SK-N-SH (cell line): ENCODE data around the gene KRT14. TPM values are rescaled to one million over a fixed set of nuclear protein-coding genes. Genes with fewer than 3 reads are reported as not detected.

Source experiments
- CTCF ChIA-PET: fragments of 300-600, 350-600 bp; formaldehyde crosslinking; extraction: SDS; loops from one replicate; lab custom pipeline; 2021; lab: Yijun Ruan, JAX
- POLR2A ChIA-PET: fragments of 350-600 bp; sonication (Branson Sonifier 250); formaldehyde crosslinking; extraction: SDS; loops from one replicate; lab custom pipeline; 2020; ENCODE audit warnings: antibody characterized with exemption, inconsistent platforms; lab: Yijun Ruan, JAX
- DNase-seq: peaks from one replicate; pipeline ENCODE4 v3.0.0; 2012
- H2AFZ ChIP-seq: fragments of 200-600 bp; sonication (generic); 2 replicates; pipeline ENCODE4 v1.8.1; 2016; ENCODE audit warnings: antibody characterized with exemption, mild to moderate bottlenecking, low read depth
- H3F3A ChIP-seq: fragments of 200-600 bp; sonication (generic); replicated peaks from 2 replicates; pipeline ENCODE3; 2016; ENCODE audit warnings: antibody characterized with exemption, mild to moderate bottlenecking; ENCODE audit not compliant: insufficient read depth
- H3K27ac ChIP-seq, 2 experiments: fragments of 200-500 bp in 1 of 2; fragments of 200-600 bp in 1 of 2; sonication (Bioruptor generic) in 1 of 2; sonication (generic), shearing (Covaris generic) in 1 of 2; 2 replicates each; pipeline versions ENCODE4 v1.5.1 to v1.6.1; 2014 to 2016; ENCODE audit warnings: low read depth in 2 of 2, inconsistent platforms in 1 of 2, low read length in 1 of 2, mild to moderate bottlenecking in 1 of 2, mixed read lengths in 1 of 2
- H3K27me3 ChIP-seq: fragments of 200-600 bp; sonication (generic), shearing (Covaris generic); 2 replicates; pipeline ENCODE4 v1.6.1; 2016; ENCODE audit warnings: mixed run types; ENCODE audit not compliant: insufficient read depth
- H3K36me3 ChIP-seq, 2 experiments: fragments of 200-500 bp in 1 of 2; fragments of 200-600 bp in 1 of 2; sonication (Bioruptor generic) in 1 of 2; sonication (generic) in 1 of 2; replicated peaks in 1 of 2; 2 replicates each; pipeline versions ENCODE3 to v1.5.1; 2014 to 2016; ENCODE audit warnings: low read length in 1 of 2, mild to moderate bottlenecking in 1 of 2; ENCODE audit not compliant: insufficient read depth in 2 of 2, control insufficient read depth in 1 of 2
- H3K4me1 ChIP-seq, 2 experiments: fragments of 200-500 bp in 1 of 2; fragments of 200-600 bp in 1 of 2; sonication (Bioruptor generic) in 1 of 2; sonication (generic), shearing (Covaris generic) in 1 of 2; 2 replicates each; pipeline versions ENCODE4 v1.5.1 to v1.6.1; 2014 to 2016; ENCODE audit warnings: low read depth in 1 of 2, low read length in 1 of 2, mixed run types in 1 of 2; ENCODE audit not compliant: insufficient read depth in 2 of 2, control insufficient read depth in 1 of 2
- H3K4me2 ChIP-seq: fragments of 200-600 bp; sonication (generic), shearing (Covaris generic); 2 replicates; pipeline ENCODE4 v1.6.1; 2017; ENCODE audit warnings: mixed run types
- H3K4me3 ChIP-seq, 2 experiments: fragments of 200-500 bp in 1 of 2; fragments of 200-600 bp in 1 of 2; sonication (Bioruptor generic) in 1 of 2; sonication (generic), shearing (Covaris generic) in 1 of 2; 2 replicates each; pipeline versions ENCODE4 v1.5.1 to v1.8.1; 2014 to 2016; ENCODE audit warnings: low read depth in 2 of 2, inconsistent platforms in 1 of 2, low read length in 1 of 2, mild to moderate bottlenecking in 1 of 2, mixed read lengths in 1 of 2, moderate library complexity in 1 of 2
- H3K79me2 ChIP-seq: fragments of 200-600 bp; sonication (generic); 2 replicates; pipeline ENCODE4 v1.8.1; 2017; ENCODE audit warnings: mild to moderate bottlenecking; ENCODE audit not compliant: insufficient read depth
- H3K9ac ChIP-seq: fragments of 200-600 bp; sonication (generic); 2 replicates; pipeline ENCODE4 v1.6.1; 2017; ENCODE audit warnings: mixed run types
- H3K9me2 ChIP-seq: fragments of 200-600 bp; sonication (generic); 2 replicates; pipeline ENCODE4 v1.6.1; 2017; ENCODE audit warnings: mixed run types
- H3K9me3 ChIP-seq: fragments of 200-600 bp; sonication (generic); 2 replicates; pipeline ENCODE4 v1.6.1; 2017; ENCODE audit warnings: mixed run types, mild to moderate bottlenecking, moderate library complexity
- H4K20me1 ChIP-seq: fragments of 200-600 bp; sonication (generic); 2 replicates; pipeline ENCODE4 v1.6.1; 2017; ENCODE audit warnings: mild to moderate bottlenecking, mixed run types; ENCODE audit not compliant: insufficient read depth
- EZH2phosphoT487 ChIP-seq: fragments of 200-600 bp; sonication (generic); IDR thresholded peaks from 2 replicates; pipeline ENCODE4 v1.6.1; 2017; ENCODE audit warnings: low read depth, mixed run types, mild to moderate bottlenecking, antibody characterized with exemption, moderate library complexity, borderline replicate concordance
- FOSL2 ChIP-seq: IDR thresholded peaks from 2 replicates; pipeline ENCODE4 v1.4.0; 2012; ENCODE audit warnings: low read depth, mild to moderate bottlenecking, moderate library complexity, borderline replicate concordance
- GATA2 ChIP-seq: sonication (generic); formaldehyde crosslinking; IDR thresholded peaks from 2 replicates; pipeline ENCODE4 v1.5.0; 2020; ENCODE audit warnings: mild to moderate bottlenecking, missing genetic modification reagents
- MEF2A ChIP-seq: IDR thresholded peaks from 2 replicates; pipeline ENCODE4 v1.4.0; 2012; ENCODE audit warnings: low read depth, borderline replicate concordance
- RXRA ChIP-seq: IDR thresholded peaks from 2 replicates; pipeline ENCODE4 v1.4.0; 2012; ENCODE audit warnings: low read depth, mild to moderate bottlenecking, borderline replicate concordance
- SIN3A ChIP-seq: IDR thresholded peaks from 2 replicates; pipeline ENCODE4 v1.6.1; 2012; ENCODE audit warnings: low read depth, mild to moderate bottlenecking, low read length, moderate library complexity, borderline replicate concordance
- SMC3 ChIP-seq: IDR thresholded peaks from 2 replicates; pipeline ENCODE4 v1.6.1; 2012; ENCODE audit warnings: low read depth, low read length, improper control_type of control experiment
- TCF12 ChIP-seq: IDR thresholded peaks from 2 replicates; pipeline ENCODE4 v1.4.0; 2012
- TEAD4 ChIP-seq: IDR thresholded peaks from 2 replicates; pipeline ENCODE4 v1.4.0; 2012; ENCODE audit warnings: mild to moderate bottlenecking, borderline replicate concordance; ENCODE audit not compliant: insufficient read depth
- WGBS: methylation state at CpG from one replicate; pipeline ENCODE4 v1.1.6; 2017; ENCODE audit warnings: low lambda C conversion rate; 5-methylcytosine and 5-hydroxymethylcytosine counted together
- polyA plus RNA-seq, 3 experiments: library from polyadenylated mRNA; depleted of rRNA; stranded (reverse); fragments of >200 nt; gene quantifications; 2 replicates each; pipeline ENCODE4 v1.2.3, GENCODE V29; 2012
- TF ChIP-seq, protein P1 (sequence below): fragments of 200-600 bp; sonication (generic); IDR thresholded peaks from 2 replicates; pipeline ENCODE4 v1.6.1; 2017; ENCODE audit warnings: antibody characterized with exemption, mild to moderate bottlenecking, moderate library complexity
- TF ChIP-seq, protein P2 (sequence below): fragments of 150-350 bp; IDR thresholded peaks from 2 replicates; pipeline ENCODE4 v1.6.1; 2016; ENCODE audit warnings: mild to moderate bottlenecking, low read depth, low read length
- TF ChIP-seq, protein P3 (sequence below): fragments of 150-350 bp; IDR thresholded peaks from 2 replicates; pipeline ENCODE4 v1.6.1; 2017; ENCODE audit warnings: antibody characterized with exemption, low read length, low read depth, borderline replicate concordance
- TF ChIP-seq, protein P4 (sequence below): IDR thresholded peaks from 2 replicates; pipeline ENCODE4 v1.4.0; 2012; ENCODE audit warnings: low read depth, borderline replicate concordance

KRT14 gene
- polyA plus RNA-seq, 1 of the 3 experiments (the other 2 are of a cell fraction) = not detected

DNA sequence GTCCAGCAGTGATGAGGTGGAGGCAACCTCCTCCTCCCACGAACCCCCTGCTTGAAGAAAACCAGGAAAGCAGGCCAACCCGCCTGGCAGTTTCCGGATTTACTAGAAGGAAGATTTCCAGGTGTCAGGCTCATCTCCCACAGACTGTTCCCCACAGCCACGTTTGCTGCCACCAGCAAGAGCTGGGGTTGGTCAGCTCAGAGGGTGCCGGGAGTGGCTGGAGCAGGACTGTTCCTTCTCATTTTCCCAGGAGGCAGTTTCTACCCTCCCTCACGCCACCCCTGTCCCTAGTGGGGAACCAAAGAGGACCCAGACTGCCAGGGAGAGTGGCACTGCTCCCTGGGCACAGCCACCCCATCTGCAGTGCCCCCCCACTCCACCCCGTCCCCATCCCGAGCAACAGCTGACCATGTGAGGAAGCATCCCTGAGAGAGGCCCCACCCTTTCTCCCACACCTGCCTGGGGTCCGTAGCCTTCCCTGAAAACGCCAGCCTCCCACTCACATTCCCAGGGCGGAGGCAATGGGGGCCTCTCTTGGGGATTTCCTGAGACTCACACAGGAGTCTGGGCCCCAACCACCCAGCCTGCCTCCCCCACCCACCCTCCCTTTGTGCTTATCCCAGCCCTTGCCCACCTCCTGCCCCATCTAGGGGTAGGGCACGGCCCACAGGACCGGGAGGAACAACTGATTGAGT lies 31.8 kb upstream of the KRT14 start:
- H4K20me1 ChIP-seq = no peaks in the 10 kb centered on the region

DNA sequence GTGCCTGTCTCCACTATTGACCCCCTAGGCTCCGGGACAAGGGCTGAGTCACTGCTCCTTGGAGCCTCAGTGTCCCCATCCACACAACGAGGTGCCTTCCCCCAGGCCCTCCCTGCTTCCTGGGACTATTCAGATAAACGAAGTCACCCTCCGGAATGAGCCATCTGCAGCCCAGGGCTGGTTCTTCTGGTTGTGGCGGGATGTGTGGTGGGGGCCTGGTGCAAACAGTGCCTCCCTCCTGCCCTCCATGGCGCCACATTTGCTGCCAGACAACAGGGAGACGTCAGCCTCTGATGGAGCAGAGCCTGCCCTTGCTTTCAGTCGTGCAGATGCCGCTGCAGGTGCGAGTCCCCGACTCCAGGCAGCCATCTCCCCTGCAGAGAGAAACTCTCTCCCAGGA lies 31.0 kb upstream of the KRT14 start:
- DNase-seq = no peak
- H3K9me3 ChIP-seq = no peaks in the 10 kb centered on the region
- peaks cover 0 to 15% of the 10 kb centered on the region in 2 experiments; a peak in 1 of 4 replicates for H3K4me1 ChIP-seq
- no peak overlapping the region for H3K9ac ChIP-seq
- H3F3A ChIP-seq = no peaks in the 10 kb centered on the region
- H3K27me3 ChIP-seq = no peaks in the 10 kb centered on the region
- H3K36me3 ChIP-seq = no peaks in the 10 kb centered on the region
- no peak overlapping the region for H3K4me3 ChIP-seq
- CTCF ChIA-PET = interaction anchor here (1.2 to 3.4 kb wide), 3 partner anchors 30 to 69 kb away, joined by 3 to 27 read pairs (median 7); no protein-coding TSS in a partner anchor
- H3K79me2 ChIP-seq = no peaks in the 10 kb centered on the region
- H4K20me1 ChIP-seq = no peaks in the 10 kb centered on the region
- H3K4me2 ChIP-seq = no peak overlapping the region
- POLR2A ChIA-PET = interaction anchor here (1.0 kb wide), 1 partner anchor 661 kb away, joined by 3 read pairs; no protein-coding TSS in a partner anchor
- no peak overlapping the region for H2AFZ ChIP-seq
- H3K27ac ChIP-seq = no peak overlapping the region
- no peak for TF ChIP-seq RXRA
- no peaks in the 10 kb centered on the region for H3K9me2 ChIP-seq
- 37% methylated on average over 11 of the region's 11 CpGs for WGBS

More for the DNA sequence above, 31.8 kb upstream of the KRT14 start:
- DNase-seq = no peak
- H3K79me2 ChIP-seq = no peaks in the 10 kb centered on the region
- H3K36me3 ChIP-seq = no peaks in the 10 kb centered on the region
- no peak for TF ChIP-seq GATA2 (CRISPR knock-in tag)
- TF ChIP-seq, protein P1, sequence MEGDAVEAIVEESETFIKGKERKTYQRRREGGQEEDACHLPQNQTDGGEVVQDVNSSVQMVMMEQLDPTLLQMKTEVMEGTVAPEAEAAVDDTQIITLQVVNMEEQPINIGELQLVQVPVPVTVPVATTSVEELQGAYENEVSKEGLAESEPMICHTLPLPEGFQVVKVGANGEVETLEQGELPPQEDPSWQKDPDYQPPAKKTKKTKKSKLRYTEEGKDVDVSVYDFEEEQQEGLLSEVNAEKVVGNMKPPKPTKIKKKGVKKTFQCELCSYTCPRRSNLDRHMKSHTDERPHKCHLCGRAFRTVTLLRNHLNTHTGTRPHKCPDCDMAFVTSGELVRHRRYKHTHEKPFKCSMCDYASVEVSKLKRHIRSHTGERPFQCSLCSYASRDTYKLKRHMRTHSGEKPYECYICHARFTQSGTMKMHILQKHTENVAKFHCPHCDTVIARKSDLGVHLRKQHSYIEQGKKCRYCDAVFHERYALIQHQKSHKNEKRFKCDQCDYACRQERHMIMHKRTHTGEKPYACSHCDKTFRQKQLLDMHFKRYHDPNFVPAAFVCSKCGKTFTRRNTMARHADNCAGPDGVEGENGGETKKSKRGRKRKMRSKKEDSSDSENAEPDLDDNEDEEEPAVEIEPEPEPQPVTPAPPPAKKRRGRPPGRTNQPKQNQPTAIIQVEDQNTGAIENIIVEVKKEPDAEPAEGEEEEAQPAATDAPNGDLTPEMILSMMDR = no peak
- TF ChIP-seq, protein P2, sequence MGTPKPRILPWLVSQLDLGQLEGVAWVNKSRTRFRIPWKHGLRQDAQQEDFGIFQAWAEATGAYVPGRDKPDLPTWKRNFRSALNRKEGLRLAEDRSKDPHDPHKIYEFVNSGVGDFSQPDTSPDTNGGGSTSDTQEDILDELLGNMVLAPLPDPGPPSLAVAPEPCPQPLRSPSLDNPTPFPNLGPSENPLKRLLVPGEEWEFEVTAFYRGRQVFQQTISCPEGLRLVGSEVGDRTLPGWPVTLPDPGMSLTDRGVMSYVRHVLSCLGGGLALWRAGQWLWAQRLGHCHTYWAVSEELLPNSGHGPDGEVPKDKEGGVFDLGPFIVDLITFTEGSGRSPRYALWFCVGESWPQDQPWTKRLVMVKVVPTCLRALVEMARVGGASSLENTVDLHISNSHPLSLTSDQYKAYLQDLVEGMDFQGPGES = no peak
- TF ChIP-seq EZH2phosphoT487 = no peak
- ChIA-PET POLR2A (interaction anchor here (1.0 kb wide), 1 partner anchor 662 kb away, joined by 3 read pairs; no protein-coding TSS in a partner anchor), CTCF (interaction anchor here (1.0 to 3.4 kb wide), 4 partner anchors 30 to 69 kb away, joined by 3 to 27 read pairs (median 10); no protein-coding TSS in a partner anchor)
- H3K4me3 ChIP-seq = no peak overlapping the region
- no peak overlapping the region for H3K4me2 ChIP-seq
- no peaks in the 10 kb centered on the region for H3K27me3 ChIP-seq
- no peaks in the 10 kb centered on the region for H3K9me3 ChIP-seq
- peaks cover 0 to 19% of the 10 kb centered on the region in 2 experiments; a peak in 1 of 4 replicates for H3K4me1 ChIP-seq
- no peak overlapping the region for H3K27ac ChIP-seq
- H3K9ac ChIP-seq = no peak overlapping the region
- H2AFZ ChIP-seq = no peak overlapping the region
- 50% methylated on average over 13 of the region's 13 CpGs for WGBS
- no peaks in the 10 kb centered on the region for H3F3A ChIP-seq
- H3K9me2 ChIP-seq = no peaks in the 10 kb centered on the region

DNA sequence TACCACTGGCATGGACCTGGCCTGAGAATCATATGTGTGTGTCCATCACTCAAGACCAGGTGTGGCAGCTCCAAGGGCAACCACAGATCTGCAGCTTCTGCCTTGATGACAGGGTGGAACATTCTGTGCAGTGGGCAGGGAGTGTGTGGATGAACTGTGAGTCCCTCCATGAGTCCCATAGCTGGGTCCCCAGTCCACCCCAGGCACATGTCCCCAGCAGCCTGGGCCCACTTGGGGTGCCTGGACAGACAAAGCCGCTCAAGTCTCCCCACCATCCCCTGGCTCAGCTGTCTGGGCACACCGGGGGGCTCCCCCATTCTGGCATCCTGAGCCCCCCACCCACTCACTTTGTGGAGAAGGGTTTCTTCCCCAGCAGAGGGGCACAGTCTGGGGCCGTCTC lies 30.4 kb upstream of the KRT14 start:
- 33% methylated on average over 3 of the region's 3 CpGs for WGBS
- ChIA-PET CTCF (interaction anchor here (1.2 to 1.6 kb wide), 2 partner anchors 31 to 69 kb away, joined by 3 to 7 read pairs; no protein-coding TSS in a partner anchor), POLR2A (no interaction called here)
- H3K9me2 ChIP-seq = no peaks in the 10 kb centered on the region
- H3K27me3 ChIP-seq = no peaks in the 10 kb centered on the region
- H2AFZ ChIP-seq = no peak overlapping the region
- no peaks in the 10 kb centered on the region for H3K9me3 ChIP-seq
- no peaks in the 10 kb centered on the region for H3F3A ChIP-seq
- no peak overlapping the region for H3K27ac ChIP-seq
- H4K20me1 ChIP-seq = no peaks in the 10 kb centered on the region
- H3K4me3 ChIP-seq = no peak overlapping the region
- DNase-seq = no peak
- H3K4me2 ChIP-seq = no peak overlapping the region
- H3K4me1 ChIP-seq = peaks cover 0 to 14% of the 10 kb centered on the region in 2 experiments; a peak in 1 of 4 replicates
- no peaks in the 10 kb centered on the region for H3K36me3 ChIP-seq
- no peaks in the 10 kb centered on the region for H3K79me2 ChIP-seq
- H3K9ac ChIP-seq = no peak overlapping the region
- TF ChIP-seq, protein P3, sequence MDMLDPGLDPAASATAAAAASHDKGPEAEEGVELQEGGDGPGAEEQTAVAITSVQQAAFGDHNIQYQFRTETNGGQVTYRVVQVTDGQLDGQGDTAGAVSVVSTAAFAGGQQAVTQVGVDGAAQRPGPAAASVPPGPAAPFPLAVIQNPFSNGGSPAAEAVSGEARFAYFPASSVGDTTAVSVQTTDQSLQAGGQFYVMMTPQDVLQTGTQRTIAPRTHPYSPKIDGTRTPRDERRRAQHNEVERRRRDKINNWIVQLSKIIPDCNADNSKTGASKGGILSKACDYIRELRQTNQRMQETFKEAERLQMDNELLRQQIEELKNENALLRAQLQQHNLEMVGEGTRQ = no peak
- no peak for TF ChIP-seq EZH2phosphoT487
- TF ChIP-seq MEF2A = no peak
- no peak for TF ChIP-seq TEAD4
- TF ChIP-seq, protein P2 = no peak
- no peak for TF ChIP-seq FOSL2
- no peak for TF ChIP-seq TCF12
- TF ChIP-seq, protein P4, sequence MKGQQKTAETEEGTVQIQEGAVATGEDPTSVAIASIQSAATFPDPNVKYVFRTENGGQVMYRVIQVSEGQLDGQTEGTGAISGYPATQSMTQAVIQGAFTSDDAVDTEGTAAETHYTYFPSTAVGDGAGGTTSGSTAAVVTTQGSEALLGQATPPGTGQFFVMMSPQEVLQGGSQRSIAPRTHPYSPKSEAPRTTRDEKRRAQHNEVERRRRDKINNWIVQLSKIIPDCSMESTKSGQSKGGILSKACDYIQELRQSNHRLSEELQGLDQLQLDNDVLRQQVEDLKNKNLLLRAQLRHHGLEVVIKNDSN = no peak
- no peak for TF ChIP-seq SMC3
- TF ChIP-seq SIN3A = no peak
